Fibroblast of lung (primary cell): ENCODE results near the gene PRPF4. TPM values are rescaled to one million over a fixed set of nuclear protein-coding genes. Genes with fewer than 3 reads are reported as not detected.

Experiments used
- DNase-seq, 2 donors: peaks; one replicate each; pipeline versions ENCODE4 v3.0.0 to v3.0.0-alpha.2; 2010; ENCODE audit warnings: low read depth in 2 of 2
- H2AFZ ChIP-seq: 2 replicates; pipeline ENCODE4 v1.5.1; 2012; ENCODE audit warnings: low read length, control low read depth, inconsistent platforms
- H3K27ac ChIP-seq: 2 replicates; pipeline ENCODE4 v1.5.1; 2011; ENCODE audit warnings: low read length, control low read depth; ENCODE audit not compliant: insufficient read depth
- H3K27me3 ChIP-seq: 2 replicates; pipeline ENCODE4 v1.5.1; 2011; ENCODE audit warnings: mild to moderate bottlenecking, low read length; ENCODE audit not compliant: control insufficient read depth, insufficient read depth
- H3K36me3 ChIP-seq: 2 replicates; pipeline ENCODE4 v1.5.1; 2011; ENCODE audit warnings: low read length; ENCODE audit not compliant: control insufficient read depth, insufficient read depth
- H3K4me1 ChIP-seq: 2 replicates; pipeline ENCODE4 v1.5.1; 2011; ENCODE audit warnings: low read length; ENCODE audit not compliant: control insufficient read depth, insufficient read depth; ENCODE audit errors: extremely low read depth
- H3K4me2 ChIP-seq: 2 replicates; pipeline ENCODE4 v1.5.1; 2011; ENCODE audit warnings: low read length, control low read depth; ENCODE audit not compliant: insufficient read depth; ENCODE audit errors: extremely low read depth
- H3K4me3 ChIP-seq, 4 experiments: fragments of 200-600 bp in 1 of 4; sonication (generic) in 1 of 4; replicated peaks in 1 of 4; 2 replicates each; pipeline ENCODE4 v1.5.1; 2011 to 2016; ENCODE audit warnings: low read length in 4 of 4, low read depth in 3 of 4, mild to moderate bottlenecking in 3 of 4, control low read depth in 2 of 4, inconsistent platforms in 1 of 4, mixed read lengths in 1 of 4; ENCODE audit not compliant: insufficient read depth in 1 of 4; ENCODE audit errors: control extremely low read depth in 1 of 4
- H3K79me2 ChIP-seq: 2 replicates; pipeline ENCODE4 v1.5.1; 2012; ENCODE audit warnings: mild to moderate bottlenecking, low read length, inconsistent platforms; ENCODE audit not compliant: control insufficient read depth, insufficient read depth
- H3K9ac ChIP-seq: 2 replicates; pipeline ENCODE4 v1.5.1; 2011; ENCODE audit warnings: mild to moderate bottlenecking, low read length, control low read depth; ENCODE audit not compliant: insufficient read depth
- H3K9me3 ChIP-seq: 2 replicates; pipeline ENCODE4 v1.5.1; 2012; ENCODE audit warnings: low read depth, low read length; ENCODE audit not compliant: control insufficient read depth, insufficient read depth
- H4K20me1 ChIP-seq: 2 replicates; pipeline ENCODE4 v1.5.1; 2011; ENCODE audit warnings: low read length; ENCODE audit not compliant: control insufficient read depth, insufficient read depth; ENCODE audit errors: extremely low read depth
- CTCF ChIP-seq, 2 donors: IDR thresholded peaks in 1 of 2; conservative IDR thresholded peaks in 1 of 2; 1 replicate in 1 of 2; 2 replicates in 1 of 2; pipeline ENCODE4 v1.5.1; 2011 to 2012; ENCODE audit warnings: low read length in 2 of 2, control low read depth in 1 of 2, inconsistent platforms in 1 of 2, low read depth in 1 of 2, mild to moderate bottlenecking in 1 of 2
- EZH2 ChIP-seq: IDR thresholded peaks from 2 replicates; pipeline ENCODE4 v1.5.1; 2012; ENCODE audit warnings: low read length, control low read depth, mild to moderate bottlenecking; ENCODE audit errors: missing control alignments
- polyA minus RNA-seq: library from RNA; depleted of rRNA, polyadenylated mRNA; stranded (reverse); fragments of >200 nt; gene quantifications from 2 replicates; pipeline ENCODE4 v1.2.3, GENCODE V29; 2011; ENCODE audit warnings: low replicate concordance
- polyA plus RNA-seq, 2 donors: library from polyadenylated mRNA; depleted of rRNA in 1 of 2; stranded (reverse) in 1 of 2; unstranded in 1 of 2; fragments of >200 nt; gene quantifications; 2 replicates each; pipeline ENCODE4 v1.2.1, GENCODE V29; 2011 to 2012; ENCODE audit warnings: missing spikeins in 1 of 2
- total RNA-seq: library from RNA; depleted of rRNA; stranded (reverse); fragments of >200 nt; gene quantifications from 2 replicates; pipeline ENCODE4 v1.2.1, GENCODE V29; 2014

The PRPF4 gene
- 25.1 and 30.3 TPM in 2 replicates for total RNA-seq
- 19.5 and 32.3 TPM in 2 replicates for polyA plus RNA-seq
- polyA plus RNA-seq (2012): 18.5 and 30.7 TPM in 2 replicates
- polyA minus RNA-seq: 29.8 and 44.9 TPM in 2 replicates

GRCh38 chr9:113275157-113276131, at the start of gene PRPF4, which contains the start of gene CDC26:
Gene PRPF4 (plus strand): TSS chr9:113275658. CDS start chr9:113275744, 86 bp downstream.
Gene CDC26 (minus strand): TSS chr9:113275572. CDS start chr9:113272507, 3,065 bp downstream.
- peak within 1 kb of the TSS; percentile 89 for H3K9ac ChIP-seq
- peaks cover 7% of the 10 kb centered on the region for H3K36me3 ChIP-seq

GRCh38 chr9:113227436-113227835, 48.0 kb upstream of the PRPF4 start:
- Histone ChIP-seq H3K79me2 (peaks cover 8% of the 10 kb centered on the region), H3K4me2 (no peak overlapping the region)

More at GRCh38 chr9:113275157-113276131, at the start of gene PRPF4, which contains the start of gene CDC26:
- H3K4me1 ChIP-seq: peaks cover 5% of the 10 kb centered on the region
- H3K4me3 ChIP-seq: peak within 1 kb of the TSS; percentile 64 to 87 (median 74)
- peak within 1 kb of the TSS; percentile 71 for H2AFZ ChIP-seq
- no peaks in the 10 kb centered on the region for H3K9me3 ChIP-seq
- H3K4me2 ChIP-seq: peak within 1 kb of the TSS; percentile 90
- TF ChIP-seq EZH2 (no peak), CTCF (conservative IDR thresholded peaks at IDR 0.05 in 1 of 2, IDR thresholded peaks at IDR 0.05 in 1 of 2; ENCODE audit: low read depth in 1 of 2, low read length in 2 of 2) (no peak)
- peaks cover 25% of the 10 kb centered on the region for H3K79me2 ChIP-seq
- no peaks in the 10 kb centered on the region for H4K20me1 ChIP-seq
- DNase-seq: peak; percentile 99
- no peaks in the 10 kb centered on the region for H3K27me3 ChIP-seq
- H3K27ac ChIP-seq: peak within 1 kb of the TSS; percentile 95

More at GRCh38 chr9:113227436-113227835, 48.0 kb upstream of the PRPF4 start:
- H3K9ac ChIP-seq: no peak overlapping the region
- no peaks in the 10 kb centered on the region for H3K36me3 ChIP-seq
- no peak for DNase-seq
- no peak overlapping the region for H2AFZ ChIP-seq
- no peak overlapping the region for H3K27ac ChIP-seq
- peaks cover 4% of the 10 kb centered on the region for H3K4me1 ChIP-seq
- no peaks in the 10 kb centered on the region for H3K27me3 ChIP-seq
- H3K9me3 ChIP-seq: no peaks in the 10 kb centered on the region
- H3K4me3 ChIP-seq: no peak overlapping the region
- no peak for TF ChIP-seq EZH2
- no peak for TF ChIP-seq CTCF (conservative IDR thresholded peaks at IDR 0.05 in 1 of 2, IDR thresholded peaks at IDR 0.05 in 1 of 2; ENCODE audit: low read depth in 1 of 2, low read length in 2 of 2)
- no peaks in the 10 kb centered on the region for H4K20me1 ChIP-seq
